Mesodermal cell (in vitro differentiated cells): ENCODE results near the gene WFIKKN2. TPM values are rescaled to one million over a fixed set of nuclear protein-coding genes. Genes with fewer than 3 reads are reported as not detected.

Experiments used
- H3K27ac ChIP-seq: 2 replicates; pipeline ENCODE4 v1.7.0; 2013; ENCODE audit warnings: mild to moderate bottlenecking, low read depth, low read length, moderate library complexity; ENCODE audit not compliant: severe bottlenecking
- H3K36me3 ChIP-seq: 2 replicates; pipeline ENCODE4 v1.7.1; 2013; ENCODE audit warnings: mild to moderate bottlenecking, low read length, moderate library complexity; ENCODE audit not compliant: control insufficient read depth, insufficient read depth
- H3K4me1 ChIP-seq: one replicate; pipeline ENCODE4 v1.7.1; 2013; ENCODE audit warnings: mild to moderate bottlenecking, low read length; ENCODE audit not compliant: insufficient read depth, control insufficient read depth, poor library complexity, severe bottlenecking
- H3K4me3 ChIP-seq: 2 replicates; pipeline ENCODE4 v1.7.0; 2013; ENCODE audit warnings: low read length, control low read depth, mild to moderate bottlenecking; ENCODE audit not compliant: insufficient read depth, poor library complexity, severe bottlenecking; ENCODE audit errors: extremely low read depth
- H3K9me3 ChIP-seq: 2 replicates; pipeline ENCODE4 v1.7.1; 2013; ENCODE audit warnings: mild to moderate bottlenecking, low read length, moderate library complexity; ENCODE audit not compliant: control insufficient read depth
- WGBS, 2 experiments: methylation state at CpG; one replicate each; pipeline ENCODE4 v1.1.5; 2013; ENCODE audit warnings: missing lambda C conversion rate in 2 of 2; ENCODE audit not compliant: insufficient coverage in 2 of 2; 5-methylcytosine and 5-hydroxymethylcytosine counted together
- polyA plus RNA-seq, 2 experiments: library from polyadenylated mRNA; stranded (reverse); fragments of 50-300 nt; gene quantifications; one replicate each; pipeline ENCODE4 v1.2.3, GENCODE V29; 2013

WFIKKN2 gene
- polyA plus RNA-seq (2013, experiment 1 of 2): not detected
- polyA plus RNA-seq (2013, experiment 2 of 2): not detected

DNA sequence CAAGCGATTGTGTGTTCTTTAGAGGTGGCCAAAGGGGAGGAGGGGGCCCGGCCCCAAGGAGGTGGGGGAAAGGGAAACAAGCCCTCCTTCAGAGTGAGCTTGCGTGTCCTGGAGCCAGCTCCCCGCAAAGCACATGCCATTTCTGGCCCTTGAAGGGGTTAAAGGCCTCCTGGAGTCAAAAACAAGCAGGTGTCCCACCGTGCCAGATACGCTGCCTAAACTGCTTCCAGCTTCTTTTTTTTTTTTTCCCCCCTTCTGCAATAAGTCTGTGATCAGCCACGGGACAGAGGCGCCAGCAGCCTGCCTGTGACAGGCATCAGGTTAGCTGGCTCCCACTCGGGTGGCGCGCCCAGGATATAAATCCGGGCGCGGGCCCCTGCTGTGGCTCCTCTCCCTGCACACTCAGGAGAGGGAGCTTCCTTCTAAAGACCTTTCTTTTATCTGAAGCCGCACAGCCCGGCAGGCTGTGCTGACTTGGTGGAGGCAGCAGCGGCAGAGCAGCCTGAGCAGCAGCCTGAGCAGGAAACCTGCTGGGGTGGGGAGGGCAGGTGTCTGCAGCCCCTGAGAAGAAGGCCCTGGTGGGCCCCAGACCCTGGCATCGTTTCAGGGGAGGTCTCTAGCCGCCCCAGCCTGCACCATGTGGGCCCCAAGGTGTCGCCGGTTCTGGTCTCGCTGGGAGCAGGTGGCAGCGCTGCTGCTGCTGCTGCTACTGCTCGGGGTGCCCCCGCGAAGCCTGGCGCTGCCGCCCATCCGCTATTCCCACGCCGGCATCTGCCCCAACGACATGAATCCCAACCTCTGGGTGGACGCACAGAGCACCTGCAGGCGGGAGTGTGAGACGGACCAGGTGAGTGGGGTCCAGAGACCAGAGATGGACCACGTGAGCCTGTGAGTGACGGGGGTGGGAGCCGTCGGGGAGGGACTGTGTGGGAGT, at the start of gene WFIKKN2:
WFIKKN2 (plus strand) TSS at position 286 of the 934 bp plus-strand sequence; CDS start at position 638, 352 bp downstream.
- whole genome bisulfite sequencing, 2 experiments: 80 to 84% methylated on average over 35 to 37 of the region's 39 CpGs
- no peak within 1 kb of the TSS for H3K4me3 ChIP-seq
- H3K36me3 ChIP-seq: no peaks in the 10 kb centered on the region
- H3K4me1 ChIP-seq: peaks cover 23% of the 10 kb centered on the region
- no peaks in the 10 kb centered on the region for H3K9me3 ChIP-seq
- peak within 1 kb of the TSS; percentile 10 for H3K27ac ChIP-seq

GRCh38 chr17:50785946-50786570, 49.3 kb upstream of the WFIKKN2 start:
- H3K4me1 ChIP-seq: peaks cover 8% of the 10 kb centered on the region
- H3K27ac ChIP-seq: no peak overlapping the region
- H3K4me3 ChIP-seq: no peak overlapping the region
- no peaks in the 10 kb centered on the region for H3K36me3 ChIP-seq
- H3K9me3 ChIP-seq: no peaks in the 10 kb centered on the region
- WGBS, 2 experiments: 92 to 93% methylated on average over 5 to 9 of the region's 9 CpGs

DNA sequence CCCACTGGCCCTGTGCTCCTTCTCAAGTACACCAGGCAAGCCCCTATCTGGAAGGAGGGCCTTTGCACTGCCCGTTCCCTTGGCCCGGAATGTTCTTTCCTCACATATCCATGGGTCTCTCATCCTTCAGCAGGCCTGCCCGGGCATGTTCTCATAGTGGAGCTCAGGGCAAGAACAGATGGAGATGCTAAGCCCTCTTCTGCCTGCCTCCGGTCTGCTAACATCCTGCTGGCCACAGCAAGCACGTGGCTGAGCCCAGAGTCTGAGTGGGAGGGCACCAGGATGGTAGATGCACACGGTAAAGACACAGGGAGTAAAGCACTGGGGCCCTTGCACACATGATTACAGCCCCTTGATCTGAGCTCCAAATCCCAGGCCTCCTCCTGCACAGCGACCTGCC, 48.3 kb upstream of the WFIKKN2 start:
- Histone ChIP-seq H3K4me1 (peaks cover 8% of the 10 kb centered on the region), H3K27ac (no peak overlapping the region), H3K9me3 (no peaks in the 10 kb centered on the region), H3K36me3 (no peaks in the 10 kb centered on the region), H3K4me3 (no peak overlapping the region)
- 91 to 95% methylated on average over 5 to 6 of the region's 7 CpGs for WGBS, 2 experiments

DNA sequence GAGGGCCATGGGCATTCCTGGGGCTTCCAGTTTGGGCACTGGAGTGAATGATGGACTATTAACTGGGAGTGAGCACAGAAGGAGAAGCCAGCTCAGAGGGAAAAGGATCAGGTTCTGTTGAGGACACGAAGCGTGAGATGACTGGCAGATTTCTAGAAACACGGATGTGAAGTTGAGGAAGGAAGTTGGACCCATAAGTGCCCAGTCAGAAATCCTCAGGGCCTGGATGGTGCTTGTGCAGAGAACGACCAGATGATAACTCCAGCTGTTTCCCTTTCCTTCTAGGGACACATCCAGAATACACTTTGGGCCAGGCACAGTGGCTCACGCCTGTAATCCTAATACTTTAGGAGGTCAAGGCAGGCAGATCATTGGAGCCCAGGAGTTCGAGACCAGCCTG, 44.8 kb upstream of the WFIKKN2 start:
- whole genome bisulfite sequencing, 2 experiments: 93 to 94% methylated on average over 4 to 6 of the region's 6 CpGs
- no peak overlapping the region for H3K27ac ChIP-seq
- H3K9me3 ChIP-seq: no peaks in the 10 kb centered on the region
- no peaks in the 10 kb centered on the region for H3K36me3 ChIP-seq
- peaks cover 8% of the 10 kb centered on the region for H3K4me1 ChIP-seq
- H3K4me3 ChIP-seq: no peak overlapping the region

- Histone ChIP-seq H3K36me3 (no peaks in the 10 kb centered on the region), H3K9me3 (no peaks in the 10 kb centered on the region), H3K4me1 (peaks cover 2% of the 10 kb centered on the region), H3K4me3 (no peak overlapping the region), H3K27ac (no peak overlapping the region)
- WGBS, 2 experiments: 88 to 93% methylated on average over 7 of the region's 7 CpGs
These were observed 43.3 kb upstream of the WFIKKN2 start for GRCh38 chr17:50792132-50792531.

- WGBS, 2 experiments: 98 to 100% methylated on average over 6 to 7 of the region's 8 CpGs
- Histone ChIP-seq H3K36me3 (no peaks in the 10 kb centered on the region), H3K9me3 (no peaks in the 10 kb centered on the region), H3K4me3 (no peak overlapping the region), H3K4me1 (peaks cover 2% of the 10 kb centered on the region), H3K27ac (no peak overlapping the region)
These were observed 42.4 kb upstream of the WFIKKN2 start for GRCh38 chr17:50793007-50793406.

DNA sequence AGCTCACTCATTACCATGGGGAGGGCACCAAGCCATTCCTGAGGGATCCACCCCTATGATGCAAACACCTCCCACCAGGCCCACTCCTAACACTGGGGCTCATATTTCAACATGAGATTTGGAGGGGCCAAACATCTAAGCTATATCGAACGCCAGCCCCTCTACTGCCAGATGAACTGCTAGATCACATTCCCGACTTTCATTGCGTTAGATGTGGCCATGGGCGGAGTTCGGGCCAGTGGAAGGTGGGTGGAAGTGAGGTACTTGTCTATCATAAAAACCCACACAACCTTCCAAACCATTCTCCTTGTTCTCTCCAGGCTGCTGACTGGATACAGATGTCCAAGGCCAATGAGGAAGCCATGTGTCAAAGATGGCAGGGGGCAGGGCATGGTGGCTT, 41.0 kb upstream of the WFIKKN2 start:
- Histone ChIP-seq H3K4me1 (peaks cover 4% of the 10 kb centered on the region), H3K9me3 (no peaks in the 10 kb centered on the region), H3K27ac (no peak overlapping the region), H3K36me3 (no peaks in the 10 kb centered on the region), H3K4me3 (no peak overlapping the region)
- 71 to 100% methylated on average over 2 to 3 of the region's 6 CpGs for WGBS, 2 experiments

DNA sequence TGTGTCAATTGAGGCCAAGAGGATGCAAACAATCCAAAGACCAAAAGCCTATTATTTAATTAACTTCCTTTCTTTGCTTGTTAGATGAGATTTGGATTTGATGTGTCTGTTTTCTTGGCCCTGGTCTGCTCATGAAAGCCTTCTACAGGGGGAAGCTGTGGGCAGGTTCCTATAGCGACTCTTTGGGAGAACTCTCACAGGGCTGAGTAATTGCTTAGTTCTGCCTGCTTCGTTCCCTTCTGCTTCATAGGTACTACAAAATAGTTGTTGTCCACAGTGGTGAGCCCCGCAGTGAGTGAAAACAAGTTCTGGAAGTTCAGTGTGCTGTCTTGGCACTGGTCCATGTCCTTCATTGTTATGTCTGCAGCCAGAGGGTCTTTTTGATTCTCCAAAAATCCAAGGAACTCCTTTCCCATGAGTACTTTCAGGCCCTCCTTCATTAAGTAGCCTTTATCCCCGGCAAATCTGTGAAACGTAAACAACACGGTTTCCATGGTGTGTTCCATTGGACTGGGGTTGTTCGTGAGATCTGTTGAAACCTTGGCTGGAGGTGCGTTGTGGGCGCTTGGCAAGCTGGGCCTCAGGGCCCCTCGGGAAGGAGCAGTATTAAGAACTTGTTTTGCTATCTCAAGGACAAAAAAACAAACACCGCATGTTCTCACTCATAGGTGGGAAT, 38.1 kb upstream of the WFIKKN2 start:
- H3K9me3 ChIP-seq: no peaks in the 10 kb centered on the region
- no peaks in the 10 kb centered on the region for H3K36me3 ChIP-seq
- 87 to 96% methylated on average over 7 to 8 of the region's 11 CpGs for WGBS, 2 experiments
- H3K27ac ChIP-seq: no peak overlapping the region
- peaks cover 3% of the 10 kb centered on the region for H3K4me1 ChIP-seq
- no peak overlapping the region for H3K4me3 ChIP-seq

DNA sequence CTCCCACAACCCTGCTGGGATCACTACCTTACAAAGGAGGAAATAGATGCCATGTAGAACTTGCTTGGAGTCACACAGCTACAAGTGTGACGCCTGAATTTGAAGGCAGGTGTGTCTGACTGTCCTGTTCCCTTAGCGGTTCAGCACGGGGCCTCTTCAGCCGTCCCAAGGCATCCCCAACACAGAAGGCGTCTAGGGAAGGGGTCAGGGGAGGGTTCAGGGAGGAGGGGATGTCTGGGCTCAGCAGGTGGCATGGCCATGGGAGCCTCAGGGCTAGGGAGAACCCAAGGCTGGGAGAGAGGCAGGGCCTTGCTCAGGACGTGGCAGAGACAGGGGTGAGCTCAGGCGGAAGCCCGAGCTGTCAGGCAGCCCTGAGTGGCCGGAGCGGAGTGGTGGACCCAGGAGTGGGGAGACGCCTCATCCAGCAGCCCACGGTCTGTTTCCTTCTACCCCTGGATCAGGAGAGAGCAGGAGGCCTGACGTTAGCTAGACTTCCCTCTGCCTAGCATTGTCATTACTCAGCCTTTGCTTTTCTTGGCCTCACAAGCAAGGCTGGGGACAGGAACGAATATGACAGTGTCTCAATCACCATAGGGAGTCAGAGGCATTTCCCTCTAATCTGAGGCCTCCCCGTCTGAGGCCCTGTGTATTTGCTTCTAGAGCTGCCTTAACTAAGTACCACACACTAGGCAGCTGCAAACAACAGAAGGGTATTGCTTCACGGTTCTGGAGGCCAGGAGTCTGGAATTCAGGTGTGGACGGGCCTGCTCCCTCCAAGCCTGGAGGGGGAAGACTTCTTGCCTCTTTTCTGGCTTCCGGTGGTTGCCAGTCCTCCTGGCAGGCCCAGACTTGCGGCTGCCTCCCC, 36.7 kb upstream of the WFIKKN2 start:
- no peak overlapping the region for H3K27ac ChIP-seq
- H3K4me3 ChIP-seq: no peak overlapping the region
- peaks cover 3% of the 10 kb centered on the region for H3K4me1 ChIP-seq
- H3K9me3 ChIP-seq: no peaks in the 10 kb centered on the region
- no peaks in the 10 kb centered on the region for H3K36me3 ChIP-seq
- WGBS, 2 experiments: 80 to 83% methylated on average over 19 of the region's 19 CpGs

DNA sequence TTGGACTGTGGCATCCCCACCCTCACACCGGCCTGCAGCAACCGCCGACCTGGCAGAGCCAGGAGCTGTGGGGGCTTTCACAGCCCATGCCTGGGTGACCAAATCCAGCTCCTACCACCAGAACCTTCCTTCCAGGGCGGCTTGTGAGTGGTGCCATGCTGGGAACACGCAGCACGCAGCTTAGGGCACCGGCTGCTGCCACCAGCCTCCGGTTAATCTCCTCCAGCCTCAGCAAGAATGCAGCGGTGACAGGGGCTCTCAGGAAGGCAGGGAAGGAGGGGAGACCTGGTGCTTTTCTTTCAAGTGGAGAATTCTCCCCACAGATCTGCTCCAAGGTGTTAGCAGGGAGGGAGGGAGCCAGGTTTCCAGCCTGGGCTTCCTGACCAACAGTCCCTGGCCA, 35.8 kb upstream of the WFIKKN2 start:
- no peak overlapping the region for H3K27ac ChIP-seq
- H3K4me3 ChIP-seq: no peak overlapping the region
- H3K4me1 ChIP-seq: peaks cover 3% of the 10 kb centered on the region
- 90% methylated on average over 7 to 9 of the region's 9 CpGs for WGBS, 2 experiments
- H3K36me3 ChIP-seq: no peaks in the 10 kb centered on the region
- H3K9me3 ChIP-seq: no peaks in the 10 kb centered on the region
